ENCODE measurements around the gene KANSL3.
"Not testable (repeated sequence)": the region's sequence is repeated elsewhere in the genome, so short reads cannot be mapped to it uniquely, and the experiment has no call there.

Gene KANSL3

GRCh38 chr2:96558485-96558884 is 79.6 kb downstream of the KANSL3 start:
- no peak for DNase-seq (ENCODE audit: low read depth in 2 of 2)

DNA sequence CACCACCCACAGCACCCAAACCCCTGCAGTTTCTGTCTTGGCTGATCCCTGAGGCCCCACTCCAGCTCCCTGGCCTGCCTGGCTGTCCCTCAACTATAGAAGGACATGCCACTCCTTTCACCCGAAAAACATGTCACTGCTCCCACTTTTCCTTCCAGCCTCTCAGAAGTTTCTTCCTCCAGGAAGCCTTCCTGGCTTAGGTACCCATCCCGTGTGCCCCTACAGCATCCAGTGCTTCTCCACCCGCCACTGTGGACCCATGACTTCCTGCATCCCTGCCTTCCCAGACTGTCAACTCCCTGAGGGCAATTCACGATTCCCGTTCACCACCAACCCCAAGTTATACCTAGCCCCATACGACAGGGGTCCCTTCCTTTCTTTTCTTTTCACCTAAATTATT is 80.1 kb downstream of the KANSL3 start:
- no peak for DNase-seq (ENCODE audit: low read depth in 2 of 2)

GRCh38 chr2:96557421-96557820 is 80.7 kb downstream of the KANSL3 start:
- not testable (repeated sequence) for DNase-seq (ENCODE audit: low read depth in 2 of 2)

DNA sequence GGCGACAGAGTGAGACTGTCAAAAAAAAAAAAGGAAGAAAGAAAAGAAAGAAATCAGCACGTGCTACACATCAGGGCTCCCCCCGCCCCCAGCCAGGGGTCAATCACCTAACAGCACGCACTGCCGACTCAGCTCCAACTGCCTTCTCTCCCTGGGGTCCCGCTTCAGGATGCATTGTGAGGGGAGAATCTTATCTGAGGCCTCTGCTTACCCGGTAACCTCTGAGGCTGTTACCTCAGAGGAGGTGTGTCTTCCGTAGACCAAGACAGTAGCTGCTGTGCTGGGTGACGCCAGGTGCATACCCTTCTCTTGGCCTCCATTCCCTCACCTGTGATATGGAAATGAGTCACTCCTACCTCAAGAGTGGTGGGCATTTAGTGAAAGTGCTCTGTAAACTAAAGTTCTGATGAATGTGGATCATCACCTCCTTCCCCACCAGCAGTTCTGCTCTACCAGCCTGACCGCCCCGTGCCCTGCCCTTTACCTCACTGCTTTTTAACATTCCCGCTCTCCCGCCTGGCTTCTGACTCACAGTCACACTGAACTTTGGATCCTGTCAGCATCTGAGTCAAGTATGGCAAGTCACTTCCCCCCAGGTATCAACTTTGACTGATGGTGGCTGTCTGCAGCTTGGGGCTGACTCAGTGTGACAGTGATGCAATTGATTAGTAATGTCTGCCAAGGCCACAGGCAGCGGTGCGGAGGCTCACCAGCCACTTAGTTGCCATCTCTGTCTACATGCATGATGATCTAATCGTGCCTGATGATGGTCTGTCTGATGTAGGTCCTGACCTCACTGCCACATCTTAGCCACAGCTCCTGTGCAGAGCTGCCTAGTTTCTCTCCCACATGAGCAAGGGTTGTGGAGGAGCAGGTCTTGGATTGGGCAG is 81.4 kb downstream of the KANSL3 start:
- DNase-seq (ENCODE audit: low read depth in 2 of 2), result no peak

GRCh38 chr2:96555146-96555610 is 82.9 kb downstream of the KANSL3 start:
- no peak for DNase-seq (ENCODE audit: low read depth in 2 of 2)

DNA sequence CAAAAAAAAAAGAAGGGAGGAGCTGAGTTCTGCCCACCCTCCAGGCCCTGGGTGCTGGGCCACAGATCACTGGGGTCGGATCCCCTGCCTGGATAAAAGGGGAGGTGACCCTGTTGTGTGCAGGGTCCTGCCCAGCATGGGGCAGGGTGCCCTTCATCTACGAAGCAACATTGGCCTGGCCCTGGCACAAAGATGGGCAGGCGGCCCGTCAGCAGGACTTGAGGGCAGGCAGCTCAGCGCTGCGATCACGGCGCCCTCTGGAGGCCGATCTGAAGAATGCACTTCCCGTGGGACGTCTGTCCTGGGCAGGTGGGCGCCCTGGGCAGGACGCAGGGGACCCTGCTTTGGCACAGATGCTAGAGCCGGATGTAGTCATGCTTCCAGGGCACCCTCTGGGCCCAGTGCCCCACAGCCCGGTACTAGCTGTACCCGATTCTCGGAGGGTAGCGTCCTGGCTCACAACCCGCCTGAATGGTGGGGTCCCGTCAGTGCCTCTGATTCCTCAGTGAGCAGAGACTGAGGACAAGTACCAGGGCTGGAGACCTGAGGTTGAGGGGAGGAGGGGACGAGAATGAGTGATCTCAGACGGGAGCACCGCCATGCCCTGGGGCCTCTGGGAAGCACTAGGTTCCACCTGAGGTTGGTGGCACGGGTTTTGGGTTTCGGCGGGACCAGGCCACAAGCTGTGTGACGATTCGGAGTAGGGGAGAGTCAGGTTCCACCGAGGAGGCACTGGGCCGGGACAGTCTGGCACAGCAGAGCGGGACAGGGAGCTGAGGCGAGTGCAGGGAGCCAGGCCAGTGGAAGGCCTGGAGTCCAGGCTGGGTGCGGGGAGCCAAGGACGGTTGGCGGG is 83.6 kb downstream of the KANSL3 start:
- no peak for DNase-seq (ENCODE audit: low read depth in 2 of 2)

GRCh38 chr2:96553957-96554292 is 84.2 kb downstream of the KANSL3 start:
- not testable (repeated sequence) for DNase-seq (ENCODE audit: low read depth in 2 of 2)

- no peak for DNase-seq (ENCODE audit: low read depth in 2 of 2)
Observed at GRCh38 chr2:96553176-96553956, 84.7 kb downstream of the KANSL3 start.

DNA sequence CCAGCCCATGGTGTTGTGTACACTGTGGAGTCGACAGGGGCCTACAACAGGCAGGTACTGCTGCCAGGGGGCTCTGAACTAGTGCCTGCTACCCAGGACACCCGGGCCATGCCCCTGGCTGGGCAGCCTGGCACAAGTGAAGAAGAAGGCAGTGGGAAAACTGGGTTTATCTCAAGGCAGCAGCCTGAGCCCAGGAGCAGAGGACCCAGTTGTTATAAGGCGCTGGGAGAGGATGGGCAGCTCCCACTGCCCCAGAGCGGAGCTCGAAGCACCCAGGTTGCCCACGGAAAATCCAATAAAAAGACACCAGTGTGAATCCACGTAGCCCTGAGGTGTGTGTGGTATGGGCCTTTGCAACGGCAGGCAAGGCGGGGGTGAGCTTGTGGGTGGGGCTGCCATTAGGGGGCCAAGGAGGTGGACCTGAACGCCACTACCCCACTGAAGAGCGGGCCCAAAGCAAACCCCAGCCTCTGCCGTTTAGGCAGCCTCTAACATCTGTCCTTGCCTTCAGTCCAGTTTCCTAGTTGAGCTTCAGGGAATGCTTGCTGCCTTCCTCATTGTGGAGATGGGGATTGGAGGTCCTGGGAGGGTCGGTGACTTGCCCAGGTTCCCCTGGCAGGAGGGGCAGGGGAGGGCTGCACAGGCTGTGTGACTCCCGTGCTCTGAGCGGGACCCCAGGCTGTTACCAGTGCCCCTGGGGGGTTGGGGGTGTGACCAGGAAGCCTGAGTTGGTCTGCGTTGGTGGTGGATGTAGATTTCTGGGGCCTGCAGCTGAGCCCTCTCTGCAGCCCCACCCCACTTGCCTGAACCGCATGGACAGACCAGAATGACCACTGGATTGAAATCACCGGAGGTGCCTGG is 85.6 kb downstream of the KANSL3 start:
- no peak for DNase-seq (ENCODE audit: low read depth in 2 of 2)

DNA sequence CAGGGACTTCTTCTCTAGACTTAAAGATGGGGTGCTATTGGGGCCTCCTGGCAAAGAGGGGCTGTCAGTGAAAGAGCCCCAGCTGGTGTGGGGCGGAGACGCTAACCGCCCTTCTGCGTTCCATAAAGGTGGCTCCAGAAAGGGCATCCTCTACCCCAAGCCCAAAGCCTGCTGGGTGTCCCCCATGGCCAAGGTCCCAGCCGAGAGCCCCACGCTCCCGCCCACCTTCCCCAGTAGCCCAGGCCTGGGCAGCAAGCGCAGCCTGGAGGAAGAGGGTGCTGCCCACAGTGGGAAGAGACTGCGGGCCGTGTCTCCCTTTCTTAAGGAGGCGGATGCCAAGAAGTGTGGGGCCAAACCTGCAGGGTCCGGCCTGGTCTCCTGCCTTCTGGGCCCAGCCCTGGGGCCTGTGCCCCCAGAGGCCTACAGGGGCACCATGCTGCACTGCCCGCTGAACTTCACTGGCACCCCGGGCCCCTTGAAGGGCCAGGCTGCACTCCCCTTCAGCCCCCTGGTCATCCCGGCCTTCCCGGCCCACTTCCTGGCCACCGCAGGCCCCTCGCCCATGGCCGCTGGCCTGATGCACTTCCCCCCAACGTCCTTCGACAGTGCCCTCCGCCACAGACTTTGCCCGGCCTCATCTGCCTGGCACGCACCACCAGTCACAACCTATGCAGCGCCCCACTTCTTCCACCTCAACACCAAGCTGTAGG is 86.4 kb downstream of the KANSL3 start:
- DNase-seq (ENCODE audit: low read depth in 2 of 2), result no peak

- DNase-seq (ENCODE audit: low read depth in 2 of 2), result no peak
Observed at GRCh38 chr2:96550787-96551604, 87.1 kb downstream of the KANSL3 start.

GRCh38 chr2:96549967-96550786 is 87.9 kb downstream of the KANSL3 start:
- DNase-seq (ENCODE audit: low read depth in 2 of 2), result no peak

- DNase-seq (ENCODE audit: low read depth in 2 of 2), result no peak
Observed at GRCh38 chr2:96549466-96549785, 88.7 kb downstream of the KANSL3 start.

- no peak for DNase-seq (ENCODE audit: low read depth in 2 of 2)
Observed at GRCh38 chr2:96548558-96549465, 89.3 kb downstream of the KANSL3 start.

- DNase-seq (ENCODE audit: low read depth in 2 of 2), result no peak
Observed at GRCh38 chr2:96547731-96548171, 90.4 kb downstream of the KANSL3 start.

- DNase-seq (ENCODE audit: low read depth in 2 of 2), result no peak
Observed at GRCh38 chr2:96547203-96547641, 90.9 kb downstream of the KANSL3 start.

DNA sequence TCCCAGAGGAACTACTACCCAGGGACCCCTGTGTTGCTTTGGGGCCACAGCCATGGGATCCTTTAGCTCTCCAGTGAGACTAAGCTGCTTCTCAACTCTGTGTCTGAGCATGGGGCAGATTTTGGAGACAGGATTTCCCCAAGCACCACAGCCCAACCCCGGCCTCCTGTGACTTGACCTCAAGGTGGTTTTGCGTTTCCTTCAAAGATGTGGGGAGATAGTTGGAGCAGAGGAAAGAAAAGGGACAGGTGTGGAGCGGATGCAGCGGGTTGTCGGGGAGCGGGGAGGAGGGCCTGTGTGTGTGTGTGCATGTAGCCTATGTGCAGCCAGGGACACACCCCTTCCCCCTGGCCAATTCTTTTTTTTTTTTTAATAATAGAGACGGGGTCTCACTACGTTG is 91.3 kb downstream of the KANSL3 start:
- no peak for DNase-seq (ENCODE audit: low read depth in 2 of 2)

GRCh38 chr2:96546321-96546720 is 91.8 kb downstream of the KANSL3 start:
- DNase-seq (ENCODE audit: low read depth in 2 of 2), result no peak
